Endothelial cell of umbilical vein (primary cell): Measurements from ENCODE around the gene GRIK1. TPM values are rescaled to one million over a fixed set of nuclear protein-coding genes. Genes with fewer than 3 reads are reported as not detected.

Experiments used
- BruUV-seq: library from RNA; stranded (reverse); fragments of 400-500 nt; replicated peaks from 2 replicates; lab custom pipeline; 2021; lab: Mats Ljungman, UMichigan
- CTCF ChIA-PET: fragments of 300-600, 350-600 bp; sonication (Branson Sonifier 250); formaldehyde crosslinking; loops from one replicate; lab custom pipeline; 2021; ENCODE audit warnings: antibody characterized with exemption, inconsistent platforms; lab: Charles Lee
- POLR2A ChIA-PET: fragments of 300-600, 350-600 bp; sonication (Branson Sonifier 250); formaldehyde crosslinking; loops from one replicate; lab custom pipeline; 2021; ENCODE audit warnings: antibody characterized with exemption, inconsistent platforms; lab: Charles Lee
- DNase-seq: peaks from one replicate; pipeline ENCODE4 v3.0.0-alpha.2; 2011; ENCODE audit warnings: low read depth, low spot score
- FAIRE-seq: peaks from 2 replicates; lab custom pipeline; 2011; peaks lifted over from hg19 to GRCh38; lab: Jason Lieb, UNC
- H2AFZ ChIP-seq: 2 replicates; pipeline ENCODE4 v1.6.0; 2012; ENCODE audit warnings: low read depth, low read length, control low read depth, inconsistent platforms
- H3K27ac ChIP-seq: 2 replicates; pipeline ENCODE4 v1.5.1; 2011; ENCODE audit warnings: low read depth, mild to moderate bottlenecking, control low read depth, low read length, moderate library complexity; ENCODE audit not compliant: insufficient read depth
- H3K27me3 ChIP-seq, 2 experiments: 2 replicates each; pipeline versions ENCODE4 v1.6.0 to v1.6.1; 2011; ENCODE audit warnings: low read length in 2 of 2, mixed read lengths in 1 of 2; ENCODE audit not compliant: control insufficient read depth in 2 of 2, insufficient read depth in 2 of 2
- H3K36me3 ChIP-seq, 2 experiments: 2 replicates in 1 of 2; 3 replicates in 1 of 2; pipeline ENCODE4 v1.5.1; 2011; ENCODE audit warnings: low read length in 2 of 2, mild to moderate bottlenecking in 1 of 2, moderate library complexity in 1 of 2; ENCODE audit not compliant: control insufficient read depth in 2 of 2, insufficient read depth in 2 of 2; ENCODE audit errors: extremely low read depth in 1 of 2
- H3K4me1 ChIP-seq: 3 replicates; pipeline ENCODE4 v1.5.1; 2011; ENCODE audit warnings: mild to moderate bottlenecking, low read length; ENCODE audit not compliant: control insufficient read depth, insufficient read depth; ENCODE audit errors: extremely low read depth
- H3K4me2 ChIP-seq: 2 replicates; pipeline ENCODE4 v1.6.1; 2011; ENCODE audit warnings: low read length, control low read depth, mixed read lengths; ENCODE audit not compliant: insufficient read depth
- H3K4me3 ChIP-seq, 3 experiments: fragments of 200-600 bp in 1 of 3; sonication (generic), shearing (Covaris generic) in 1 of 3; replicated peaks in 1 of 3; 2 replicates each; pipeline ENCODE4 v1.5.1; 2011 to 2016; ENCODE audit warnings: control low read depth in 3 of 3, low read length in 3 of 3, mild to moderate bottlenecking in 2 of 3, inconsistent platforms in 1 of 3, low read depth in 1 of 3, moderate library complexity in 1 of 3; ENCODE audit not compliant: insufficient read depth in 1 of 3
- H3K79me2 ChIP-seq: 2 replicates; pipeline ENCODE4 v1.6.0; 2012; ENCODE audit warnings: low read length, inconsistent platforms; ENCODE audit not compliant: control insufficient read depth, insufficient read depth
- H3K9ac ChIP-seq: replicated peaks from 2 replicates; pipeline ENCODE3; 2011; ENCODE audit warnings: low read length, control low read depth; ENCODE audit not compliant: insufficient read depth; ENCODE audit errors: extremely low read depth
- H3K9me1 ChIP-seq: replicated peaks from 3 replicates; pipeline ENCODE4 v1.6.0; 2011; ENCODE audit warnings: mild to moderate bottlenecking, low read length; ENCODE audit not compliant: control insufficient read depth, insufficient read depth; ENCODE audit errors: extremely low read depth
- H3K9me3 ChIP-seq: replicated peaks from 2 replicates; pipeline ENCODE4 v1.5.1; 2012; ENCODE audit warnings: low read length, inconsistent platforms; ENCODE audit not compliant: control insufficient read depth, insufficient read depth
- H4K20me1 ChIP-seq: replicated peaks from 2 replicates; pipeline ENCODE3; 2011; ENCODE audit warnings: mild to moderate bottlenecking, low read length; ENCODE audit not compliant: control insufficient read depth, insufficient read depth; ENCODE audit errors: extremely low read depth
- CTCF ChIP-seq, 2 donors: IDR thresholded peaks; 1 replicate in 1 of 2; 2 replicates in 1 of 2; pipeline ENCODE4 v1.5.1; 2011; ENCODE audit warnings: low read length in 2 of 2, mild to moderate bottlenecking in 2 of 2, moderate library complexity in 2 of 2, control low read depth in 1 of 2, inconsistent platforms in 1 of 2, low read depth in 1 of 2; ENCODE audit not compliant: insufficient read depth in 1 of 2; ENCODE audit errors: extremely low read depth in 1 of 2
- EZH2 ChIP-seq: IDR thresholded peaks from 2 replicates; pipeline ENCODE4 v1.6.1; 2012; ENCODE audit warnings: borderline replicate concordance, low read depth, mild to moderate bottlenecking, moderate library complexity, low read length, inconsistent platforms; ENCODE audit not compliant: severe bottlenecking
- FOS ChIP-seq: IDR thresholded peaks from 2 replicates; pipeline ENCODE4 v1.6.1; 2011; ENCODE audit warnings: mild to moderate bottlenecking, low read length, moderate library complexity, borderline replicate concordance; ENCODE audit not compliant: insufficient read depth
- GATA2 ChIP-seq: IDR thresholded peaks from 2 replicates; pipeline ENCODE4 v1.7.0; 2011; ENCODE audit warnings: low read depth, mild to moderate bottlenecking, moderate library complexity, mixed read lengths, low read length; ENCODE audit not compliant: insufficient read length, insufficient read depth
- MAX ChIP-seq: IDR thresholded peaks from 2 replicates; pipeline ENCODE4 v1.6.1; 2011; ENCODE audit not compliant: insufficient read depth, insufficient read length
- MYC ChIP-seq: IDR thresholded peaks from one replicate; pipeline ENCODE4 v1.6.1; 2011; ENCODE audit warnings: mild to moderate bottlenecking, low read depth, low read length
- POLR2A ChIP-seq: IDR thresholded peaks from 2 replicates; pipeline ENCODE4 v1.6.1; 2012; ENCODE audit warnings: low read depth, mild to moderate bottlenecking, control low read depth, low read length
- POLR2AphosphoS5 ChIP-seq: IDR thresholded peaks from 2 replicates; pipeline ENCODE4 v1.6.1; 2012; ENCODE audit warnings: low read depth, mild to moderate bottlenecking, control low read depth, low read length, moderate library complexity; ENCODE audit not compliant: insufficient read depth
- dilution Hi-C: fragments of 300-500 bp; cut with MboI; formaldehyde crosslinking; loops from one replicate; pipeline ENCODE4 v1.15.0; 2019; ENCODE audit warnings: low sequenced_read_pairs; ENCODE audit not compliant: extremely low pct_ligation_motif_present
- intact Hi-C: fragments of 100-400 bp; cut with micrococcal nuclease; formaldehyde crosslinking; loops from one replicate; pipeline ENCODE4 v1.10.0; 2022
- polyA plus RNA-seq, 4 experiments: library from polyadenylated mRNA; depleted of rRNA in 3 of 4; stranded (reverse) in 3 of 4; unstranded in 1 of 4; fragments of >200 nt; gene quantifications; 2 replicates each; pipeline versions ENCODE4 v1.2.1 to v1.2.3, GENCODE V29; 2011 to 2012; ENCODE audit warnings: missing spikeins in 1 of 4
- total RNA-seq: library from RNA; stranded (reverse); gene quantifications from 2 replicates; pipeline ENCODE4 v1.2.3, GENCODE V29; 2021

GRIK1 gene
- total and polyA plus RNA-seq, 2 donors (not counting 3 experiments of a cell fraction or from before 2014, with no cell fraction given): not detected

- POLR2A ChIA-PET: no interaction called here
- Histone ChIP-seq H3K4me1 (no peaks in the 10 kb centered on the region), H4K20me1 (no peaks in the 10 kb centered on the region), H3K4me3 (no peak overlapping the region), H3K36me3 (no peaks in the 10 kb centered on the region), H3K27me3 (peaks cover 0 to 4% of the 10 kb centered on the region in 2 experiments), H3K27ac (no peak overlapping the region), H2AFZ (no peak overlapping the region), H3K9me1 (no peaks in the 10 kb centered on the region), H3K9ac (no peak overlapping the region), H3K4me2 (no peak overlapping the region), H3K79me2 (no peaks in the 10 kb centered on the region), H3K9me3 (no peaks in the 10 kb centered on the region)
- intact Hi-C loops (no loop called here), dilution Hi-C loops (no loop called here)
- no peak for DNase-seq
- CTCF ChIA-PET: no interaction called here
- no peak for FAIRE-seq
- no peak for TF ChIP-seq MYC
- no peak for TF ChIP-seq GATA2
- TF ChIP-seq EZH2: no peak
- BruUV-seq: no TSS peak
These were observed 268.1 kb downstream of the GRIK1 start for GRCh38 chr21:29671728-29672127.

GRCh38 chr21:29670228-29670627 lies 269.6 kb downstream of the GRIK1 start:
- no peaks in the 10 kb centered on the region for H3K79me2 ChIP-seq
- no peaks in the 10 kb centered on the region for H3K4me1 ChIP-seq
- FAIRE-seq: no peak
- intact Hi-C loops: no loop called here
- H3K9me1 ChIP-seq: no peaks in the 10 kb centered on the region
- H3K36me3 ChIP-seq: no peaks in the 10 kb centered on the region
- H4K20me1 ChIP-seq: no peaks in the 10 kb centered on the region
- no peak overlapping the region for H3K9ac ChIP-seq
- DNase-seq: no peak
- no peak overlapping the region for H3K4me2 ChIP-seq
- dilution Hi-C loops: no loop called here
- H2AFZ ChIP-seq: no peak overlapping the region
- CTCF ChIA-PET: no interaction called here
- H3K9me3 ChIP-seq: no peaks in the 10 kb centered on the region
- no TSS peak for BruUV-seq
- H3K27ac ChIP-seq: no peak overlapping the region
- H3K4me3 ChIP-seq: no peak overlapping the region
- POLR2A ChIA-PET: no interaction called here
- no peak for TF ChIP-seq MYC
- no peak for TF ChIP-seq POLR2A
- no peak for TF ChIP-seq EZH2
- no peak for TF ChIP-seq CTCF (IDR thresholded peaks at IDR 0.05; ENCODE audit: extremely low read depth in 1 of 2, insufficient read depth in 1 of 2, low read depth in 1 of 2, low read length in 2 of 2)
- TF ChIP-seq GATA2: no peak
- no peak for TF ChIP-seq POLR2AphosphoS5
- no peak for TF ChIP-seq FOS
- TF ChIP-seq MAX: no peak
- H3K27me3 ChIP-seq: peaks cover 0 to 2% of the 10 kb centered on the region in 2 experiments
